Colon (tissue), 2 donors: ENCODE data around the gene KNSTRN.

ENCODE experiments used
- FAIRE-seq: peaks from 2 replicates; lab custom pipeline; 2012; peaks lifted over from hg19 to GRCh38; lab: Jason Lieb, UNC
- donor health status: control.
- donor health status: control.

The KNSTRN gene

GRCh38 chr15:40366457-40367370 lies 15.8 kb upstream of the KNSTRN start:
- no peak for FAIRE-seq

- FAIRE-seq = no peak
Observed at GRCh38 chr15:40367371-40367685, 15.2 kb upstream of the KNSTRN start.

GRCh38 chr15:40367686-40368611 lies 14.6 kb upstream of the KNSTRN start:
- no peak for FAIRE-seq

GRCh38 chr15:40368719-40369473 lies 13.6 kb upstream of the KNSTRN start:
- FAIRE-seq = no peak

GRCh38 chr15:40369474-40369869 lies 13.0 kb upstream of the KNSTRN start:
- no peak for FAIRE-seq

- FAIRE-seq = no peak
Observed at GRCh38 chr15:40369971-40370370, 12.6 kb upstream of the KNSTRN start.

- no peak for FAIRE-seq
Observed at GRCh38 chr15:40372981-40373380, 9.5 kb upstream of the KNSTRN start.

GRCh38 chr15:40377606-40378005 lies 4.9 kb upstream of the KNSTRN start:
- FAIRE-seq = no peak

GRCh38 chr15:40379374-40379773 lies 3.1 kb upstream of the KNSTRN start:
- FAIRE-seq = no peak

- FAIRE-seq = no peak
Observed at GRCh38 chr15:40379853-40380252, 2.7 kb upstream of the KNSTRN start.

- FAIRE-seq = no peak
Observed at GRCh38 chr15:40380636-40381035, 1.9 kb upstream of the KNSTRN start.

GRCh38 chr15:40381818-40382529 lies 547 bp upstream of the KNSTRN start:
- FAIRE-seq = no peak

GRCh38 chr15:40386480-40386879 lies 4.0 kb downstream of the KNSTRN start:
- no peak for FAIRE-seq

GRCh38 chr15:40388941-40389823 lies 6.7 kb downstream of the KNSTRN start:
- FAIRE-seq = no peak

- FAIRE-seq = no peak
Observed at GRCh38 chr15:40389824-40390595, 7.5 kb downstream of the KNSTRN start.

- FAIRE-seq = no peak
Observed at GRCh38 chr15:40392986-40393948, 10.7 kb downstream of the KNSTRN start.

- FAIRE-seq = no peak
Observed at GRCh38 chr15:40397688-40398412, 15.3 kb downstream of the KNSTRN start.

GRCh38 chr15:40398413-40398873 lies 15.9 kb downstream of the KNSTRN start:
- no peak for FAIRE-seq
